Measurements from ENCODE around the gene ARAP2. TPM values are rescaled to one million over a fixed set of nuclear protein-coding genes. Genes with fewer than 3 reads are reported as not detected.

Gene ARAP2
- total RNA-seq, 1 experiment from 2014 or later: 13.6 TPM

DNA sequence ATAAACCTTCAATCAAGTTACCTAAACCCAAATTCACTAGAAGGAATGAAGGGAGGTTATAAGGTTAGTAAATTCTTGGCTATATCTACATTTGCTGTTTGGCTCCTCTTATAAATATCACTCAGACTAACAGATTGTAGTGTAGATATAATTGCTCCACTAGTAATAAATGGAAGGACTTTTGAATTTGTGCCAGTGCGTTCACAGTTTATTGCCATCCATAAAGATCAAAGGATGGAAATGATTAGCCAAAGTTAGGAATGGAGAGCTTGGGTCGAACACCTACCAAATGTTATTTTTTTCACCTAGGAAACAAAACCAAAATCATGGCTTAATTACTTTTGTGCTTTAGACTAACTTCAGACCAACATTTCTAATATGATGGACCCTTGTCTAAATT lies 46.3 kb upstream of the ARAP2 start:
- no peak for ATAC-seq
- Histone ChIP-seq H3K9me2 (ENCODE audit: insufficient read depth) (no peaks in the 10 kb centered on the region), H3K27ac (ENCODE audit: low read depth, low read length) (no peak overlapping the region), H3K4me2 (ENCODE audit: low read length) (no peak overlapping the region), H3K27me3 (ENCODE audit: insufficient read depth, low read length) (no peaks in the 10 kb centered on the region), H4K20me1 (ENCODE audit: insufficient read depth) (no peaks in the 10 kb centered on the region), H3K36me3 (ENCODE audit: control insufficient read depth in 1 of 2, insufficient read depth in 2 of 2, low read length in 2 of 2) (no peaks in the 10 kb centered on the region), H2AFZ (ENCODE audit: low read depth, low read length, poor library complexity, severe bottlenecking) (no peak overlapping the region), H3K9me3 (ENCODE audit: control insufficient read depth in 1 of 2, insufficient read depth in 1 of 2, low read depth in 1 of 2, low read length in 2 of 2) (no peaks in the 10 kb centered on the region), H3K4me3 (replicated peaks in 1 of 2; ENCODE audit: low read depth in 1 of 2, low read length in 2 of 2) (no peak overlapping the region), H3K79me2 (ENCODE audit: insufficient read depth, low read length) (no peaks in the 10 kb centered on the region), H3K9ac (ENCODE audit: low read length) (no peak overlapping the region), H3K4me1 (ENCODE audit: control insufficient read depth in 1 of 2, insufficient read depth in 2 of 2, low read length in 2 of 2) (peaks cover 0 to 8% of the 10 kb centered on the region in 2 experiments; a peak in 2 of 4 replicates)
- intact Hi-C loops (cut with micrococcal nuclease): no loop called here
- DNase-seq (ENCODE audit: low read depth, low spot score): no peak
- RAD21 ChIA-PET (ENCODE audit: low non-redundant PET in 1 of 2, low total read pairs in 2 of 2, uncharacterized antibody in 2 of 2, unreplicated experiment in 2 of 2): no interaction called here
- CTCF ChIA-PET: no interaction called here
- POLR2A ChIA-PET: no interaction called here
- no peak for TF ChIP-seq CEBPB (IDR thresholded peaks at IDR 0.05; ENCODE audit: low read depth)
- TF ChIP-seq EGR1 (IDR thresholded peaks at IDR 0.05; ENCODE audit: low read depth): no peak
- TF ChIP-seq, protein P1, sequence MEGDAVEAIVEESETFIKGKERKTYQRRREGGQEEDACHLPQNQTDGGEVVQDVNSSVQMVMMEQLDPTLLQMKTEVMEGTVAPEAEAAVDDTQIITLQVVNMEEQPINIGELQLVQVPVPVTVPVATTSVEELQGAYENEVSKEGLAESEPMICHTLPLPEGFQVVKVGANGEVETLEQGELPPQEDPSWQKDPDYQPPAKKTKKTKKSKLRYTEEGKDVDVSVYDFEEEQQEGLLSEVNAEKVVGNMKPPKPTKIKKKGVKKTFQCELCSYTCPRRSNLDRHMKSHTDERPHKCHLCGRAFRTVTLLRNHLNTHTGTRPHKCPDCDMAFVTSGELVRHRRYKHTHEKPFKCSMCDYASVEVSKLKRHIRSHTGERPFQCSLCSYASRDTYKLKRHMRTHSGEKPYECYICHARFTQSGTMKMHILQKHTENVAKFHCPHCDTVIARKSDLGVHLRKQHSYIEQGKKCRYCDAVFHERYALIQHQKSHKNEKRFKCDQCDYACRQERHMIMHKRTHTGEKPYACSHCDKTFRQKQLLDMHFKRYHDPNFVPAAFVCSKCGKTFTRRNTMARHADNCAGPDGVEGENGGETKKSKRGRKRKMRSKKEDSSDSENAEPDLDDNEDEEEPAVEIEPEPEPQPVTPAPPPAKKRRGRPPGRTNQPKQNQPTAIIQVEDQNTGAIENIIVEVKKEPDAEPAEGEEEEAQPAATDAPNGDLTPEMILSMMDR (IDR thresholded peaks at IDR 0.05 in 2 of 3, conservative IDR thresholded peaks at IDR 0.05 in 1 of 3; ENCODE audit: borderline replicate concordance in 1 of 3, insufficient read depth in 1 of 3, low read depth in 2 of 3, low read length in 2 of 3): no peak
- no peak for TF ChIP-seq JUND (IDR thresholded peaks at IDR 0.05)
- TF ChIP-seq POLR2A (IDR thresholded peaks at IDR 0.05; ENCODE audit: borderline replicate concordance, extremely low read depth, insufficient read depth, insufficient read length): no peak
- TF ChIP-seq ELF1 (IDR thresholded peaks at IDR 0.05; ENCODE audit: borderline replicate concordance, low read depth): no peak
- TF ChIP-seq, protein P2, sequence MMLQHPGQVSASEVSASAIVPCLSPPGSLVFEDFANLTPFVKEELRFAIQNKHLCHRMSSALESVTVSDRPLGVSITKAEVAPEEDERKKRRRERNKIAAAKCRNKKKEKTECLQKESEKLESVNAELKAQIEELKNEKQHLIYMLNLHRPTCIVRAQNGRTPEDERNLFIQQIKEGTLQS (IDR thresholded peaks at IDR 0.05): no peak
- no peak for TF ChIP-seq ZNF274 (IDR thresholded peaks at IDR 0.05; ENCODE audit: low read depth, low read length)
- TF ChIP-seq TCF7L2 (IDR thresholded peaks at IDR 0.05; ENCODE audit: borderline replicate concordance, extremely low read depth, insufficient read depth, insufficient read length): no peak
- TF ChIP-seq, protein P3, sequence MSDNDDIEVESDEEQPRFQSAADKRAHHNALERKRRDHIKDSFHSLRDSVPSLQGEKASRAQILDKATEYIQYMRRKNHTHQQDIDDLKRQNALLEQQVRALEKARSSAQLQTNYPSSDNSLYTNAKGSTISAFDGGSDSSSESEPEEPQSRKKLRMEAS (IDR thresholded peaks at IDR 0.05): no peak
- TF ChIP-seq REST (IDR thresholded peaks at IDR 0.05; ENCODE audit: low read depth): no peak
- BruUV-seq (replicated peaks): no TSS peak

Measured in HCT116 (cell line).